Measurements from ENCODE around the gene ANTXR1. TPM values are rescaled to one million over a fixed set of nuclear protein-coding genes. Genes with fewer than 3 reads are reported as not detected.

ANTXR1 gene
- polyA plus RNA-seq, 1 of the 3 experiments (the other 2 are of a cell fraction): 114 TPM

- TF ChIP-seq IRF3 (IDR thresholded peaks at IDR 0.05; ENCODE audit: low read depth, low read length): no peak
- TF ChIP-seq EP300 (IDR thresholded peaks at IDR 0.05; ENCODE audit: borderline replicate concordance in 1 of 2, low read depth in 1 of 2, low read length in 1 of 2): no peak
- TF ChIP-seq RCOR1 (IDR thresholded peaks at IDR 0.05; ENCODE audit: low read length): no peak
- TF ChIP-seq RFX5 (IDR thresholded peaks at IDR 0.05; ENCODE audit: low read length): no peak
- TF ChIP-seq USF2 (IDR thresholded peaks at IDR 0.05; ENCODE audit: borderline replicate concordance, low read depth, low read length): no peak
- no peak for TF ChIP-seq GABPA (IDR thresholded peaks at IDR 0.05; ENCODE audit: low read depth)
- TF ChIP-seq FOXM1 (IDR thresholded peaks at IDR 0.05; ENCODE audit: low read depth): no peak
Observed at GRCh38 chr2:69297216-69297615, 284.2 kb downstream of the ANTXR1 start (continued).

DNA sequence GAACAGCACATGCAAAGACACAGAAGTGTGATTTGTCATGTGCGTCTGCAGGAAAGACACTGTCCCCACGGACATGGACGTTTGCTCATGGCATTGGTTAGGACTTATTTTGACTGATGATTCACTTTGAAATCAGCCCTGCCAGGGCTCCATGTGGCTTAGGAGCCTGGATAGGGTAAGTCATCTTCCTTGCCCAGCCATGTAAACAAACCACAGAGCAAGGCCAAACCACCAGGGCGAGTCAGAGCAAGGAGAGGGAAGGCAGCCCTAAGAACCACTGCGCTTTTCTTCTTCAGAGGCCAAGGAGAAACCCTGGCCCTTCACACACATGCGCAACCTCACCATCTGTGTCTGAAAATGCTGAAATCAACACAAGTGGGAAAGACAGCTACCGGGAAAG is 285.3 kb downstream of the ANTXR1 start:
- peak overlapping the region; percentile 9 to 85; a peak in 3 of 4 replicates for H3K27ac ChIP-seq (ENCODE audit: low read depth in 2 of 2, low read length in 1 of 2)
- peak overlapping the region; percentile 55; the same call in 1 of the 2 replicates for H3K4me2 ChIP-seq
- ChIA-PET POLR2A (no interaction called here), CTCF (interaction anchor here (1.2 to 2.3 kb wide), 5 partner anchors 8 to 355 kb away, joined by 3 to 11 read pairs (median 6); partner anchors contain the start of gene ANTXR1)
- H3K4me1 ChIP-seq (ENCODE audit: control insufficient read depth in 1 of 2, insufficient read depth in 2 of 2, low read depth in 1 of 2, low read length in 1 of 2): peaks cover 11 to 28% of the 10 kb centered on the region in 2 experiments; a peak in 3 of 4 replicates
- no peak for DNase-seq
- 36% methylated on average over 7 of the region's 7 CpGs for WGBS (ENCODE audit: low lambda C conversion rate)
- no peaks in the 10 kb centered on the region for H3K79me2 ChIP-seq (ENCODE audit: insufficient read depth)
- H3K36me3 ChIP-seq (replicated peaks in 1 of 2; ENCODE audit: control insufficient read depth in 1 of 2, insufficient read depth in 2 of 2, low read length in 1 of 2): no peaks in the 10 kb centered on the region
- H4K20me1 ChIP-seq (ENCODE audit: insufficient read depth): no peaks in the 10 kb centered on the region
- no peaks in the 10 kb centered on the region for H3K9me2 ChIP-seq
- no peaks in the 10 kb centered on the region for H3K27me3 ChIP-seq (ENCODE audit: insufficient read depth)
- no peak overlapping the region for H3K4me3 ChIP-seq (ENCODE audit: low read depth in 2 of 2, low read length in 1 of 2)
- H2AFZ ChIP-seq (ENCODE audit: low read depth): peak overlapping the region; percentile 71; the same call in 1 of the 2 replicates
- H3K9ac ChIP-seq: peak overlapping the region; percentile 54
- H3K9me3 ChIP-seq: no peaks in the 10 kb centered on the region
- H3F3A ChIP-seq (replicated peaks; ENCODE audit: insufficient read depth): peaks cover 28% of the 10 kb centered on the region
- TF ChIP-seq RFX5 (IDR thresholded peaks at IDR 0.05; ENCODE audit: low read length): no peak
- TF ChIP-seq EP300 (IDR thresholded peaks at IDR 0.05; ENCODE audit: borderline replicate concordance in 1 of 2, low read depth in 1 of 2, low read length in 1 of 2): peak in 1 of 2 experiments; percentile 84; a peak in 2 of 4 replicates
- TF ChIP-seq TAF1 (IDR thresholded peaks at IDR 0.05; ENCODE audit: borderline replicate concordance, low read depth, low read length): no peak
- 0 out of 2 replicates have a peak, but pooled peaks have one; percentile 26 for TF ChIP-seq YY1 (IDR thresholded peaks at IDR 0.05; ENCODE audit: low read depth)
- TF ChIP-seq POLR2AphosphoS5 (IDR thresholded peaks at IDR 0.05; ENCODE audit: low read depth, low read length): 0 out of 2 replicates have a peak, but pooled peaks have one; percentile 39
- no peak for TF ChIP-seq RAD21 (IDR thresholded peaks at IDR 0.05; ENCODE audit: low read length)
- peak; percentile 87 for TF ChIP-seq FOSL2 (IDR thresholded peaks at IDR 0.05; ENCODE audit: borderline replicate concordance, low read depth)
- no peak for TF ChIP-seq USF2 (IDR thresholded peaks at IDR 0.05; ENCODE audit: borderline replicate concordance, low read depth, low read length)
- peak; percentile 72 for TF ChIP-seq NFIC (IDR thresholded peaks at IDR 0.05; ENCODE audit: borderline replicate concordance)
- TF ChIP-seq TEAD4 (IDR thresholded peaks at IDR 0.05; ENCODE audit: borderline replicate concordance, insufficient read depth): no peak
- no peak for TF ChIP-seq FOXJ3 (CRISPR knock-in tag; IDR thresholded peaks at IDR 0.05)
- no peak for TF ChIP-seq EZH2phosphoT487 (IDR thresholded peaks at IDR 0.05; ENCODE audit: borderline replicate concordance, low read depth)
- TF ChIP-seq SMC3 (IDR thresholded peaks at IDR 0.05; ENCODE audit: low read depth, low read length): no peak
- TF ChIP-seq CHD2 (IDR thresholded peaks at IDR 0.05; ENCODE audit: low read length, partially characterized antibody): no peak
- no peak for TF ChIP-seq MEF2A (IDR thresholded peaks at IDR 0.05; ENCODE audit: borderline replicate concordance, low read depth)
- TF ChIP-seq RCOR1 (IDR thresholded peaks at IDR 0.05; ENCODE audit: low read length): no peak
- peak; percentile 8; the same call in 1 of the 2 replicates for TF ChIP-seq CTCF (IDR thresholded peaks at IDR 0.05)
- TF ChIP-seq SIN3A (IDR thresholded peaks at IDR 0.05; ENCODE audit: borderline replicate concordance, low read depth, low read length): peak; percentile 56; the same call in 1 of the 2 replicates
- no peak for TF ChIP-seq MXI1 (IDR thresholded peaks at IDR 0.05; ENCODE audit: low read depth, low read length)
- TF ChIP-seq, protein P1, sequence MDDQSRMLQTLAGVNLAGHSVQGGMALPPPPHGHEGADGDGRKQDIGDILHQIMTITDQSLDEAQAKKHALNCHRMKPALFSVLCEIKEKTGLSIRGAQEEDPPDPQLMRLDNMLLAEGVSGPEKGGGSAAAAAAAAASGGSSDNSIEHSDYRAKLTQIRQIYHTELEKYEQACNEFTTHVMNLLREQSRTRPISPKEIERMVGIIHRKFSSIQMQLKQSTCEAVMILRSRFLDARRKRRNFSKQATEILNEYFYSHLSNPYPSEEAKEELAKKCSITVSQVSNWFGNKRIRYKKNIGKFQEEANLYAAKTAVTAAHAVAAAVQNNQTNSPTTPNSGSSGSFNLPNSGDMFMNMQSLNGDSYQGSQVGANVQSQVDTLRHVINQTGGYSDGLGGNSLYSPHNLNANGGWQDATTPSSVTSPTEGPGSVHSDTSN (IDR thresholded peaks at IDR 0.05): peak; percentile 76
- peak; percentile 86 for TF ChIP-seq JUND (IDR thresholded peaks at IDR 0.05)
- TF ChIP-seq, protein P2, sequence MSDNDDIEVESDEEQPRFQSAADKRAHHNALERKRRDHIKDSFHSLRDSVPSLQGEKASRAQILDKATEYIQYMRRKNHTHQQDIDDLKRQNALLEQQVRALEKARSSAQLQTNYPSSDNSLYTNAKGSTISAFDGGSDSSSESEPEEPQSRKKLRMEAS (IDR thresholded peaks at IDR 0.05; ENCODE audit: low read depth): peak; percentile 96
- TF ChIP-seq TCF12 (IDR thresholded peaks at IDR 0.05): peak; percentile 84
- no peak for TF ChIP-seq ELF1 (IDR thresholded peaks at IDR 0.05)

All from SK-N-SH (cell line).